H1 (cell line): ENCODE data around the gene DENND1A. TPM values are rescaled to one million over a fixed set of nuclear protein-coding genes. Genes with fewer than 3 reads are reported as not detected.

ENCODE experiments used
- CHD7 ChIP-seq: fragments of 300-600 bp; sonication (generic); IDR thresholded peaks from 2 replicates; pipeline ENCODE4 v1.7.1; 2012; ENCODE audit warnings: low read length, moderate library complexity, mild to moderate bottlenecking, inconsistent platforms; ENCODE audit not compliant: insufficient replicate concordance
- RAD21 ChIP-seq, 2 experiments: IDR thresholded peaks in 1 of 2; conservative IDR thresholded peaks in 1 of 2; 2 replicates each; pipeline ENCODE4 v1.6.1; 2011; ENCODE audit warnings: low read depth in 2 of 2, low read length in 2 of 2, improper control_type of control experiment in 1 of 2, inconsistent platforms in 1 of 2, mild to moderate bottlenecking in 1 of 2, moderate library complexity in 1 of 2
- polyA plus RNA-seq, 7 experiments: library from polyadenylated mRNA; depleted of rRNA in 3 of 7; stranded (reverse) in 5 of 7; unstranded in 2 of 7; fragments of >200 nt in 5 of 7; fragments of 200-250 nt in 2 of 7; gene quantifications; 1 replicate in 5 of 7; 2 replicates in 1 of 7; 4 replicates in 1 of 7; pipeline versions ENCODE4 v1.2.1 to v1.2.3, GENCODE V29; 2011 to 2013; ENCODE audit warnings: missing spikeins in 2 of 7, mixed read lengths in 2 of 7
- total RNA-seq: library from RNA; stranded (reverse); fragmentation: NEBNext Ultra II Directional; extraction: Animal tissue kit (Norgen Biotek cat#: 25700); gene quantifications from 2 replicates; pipeline ENCODE4 v1.2.1, GENCODE V29; 2021

The DENND1A gene
- total and polyA plus RNA-seq, 2 of the 8 experiments (the other 6 are each of a cell fraction or from before 2014, with no cell fraction given), result 24.1 to 26.4 TPM

GRCh38 chr9:123447934-123448646 is 481.8 kb downstream of the DENND1A start (continued):
- TF ChIP-seq CHD7 (no peak), RAD21 (IDR thresholded peaks at IDR 0.05 in 1 of 2, conservative IDR thresholded peaks at IDR 0.05 in 1 of 2; ENCODE audit: low read depth in 2 of 2, low read length in 2 of 2) (peak; percentile 25 to 38; a peak in 2 of 4 replicates)
